GM13976 (cell line): Measurements from ENCODE around the gene BMP4.
"Not testable (repeated sequence)": the region's sequence is repeated elsewhere in the genome, so short reads cannot be mapped to it uniquely, and the experiment has no call there.

Experiments used
- DNase-seq: peaks from one replicate; pipeline ENCODE4 v3.0.0; 2012; ENCODE audit warnings: low spot score
- CTCF ChIP-seq: IDR thresholded peaks from 2 replicates; pipeline ENCODE4 v1.5.1; 2012; ENCODE audit warnings: borderline replicate concordance, mild to moderate bottlenecking; ENCODE audit not compliant: insufficient read depth; ENCODE audit errors: extremely low read depth, missing control alignments, control extremely low read depth
- in situ Hi-C: fragments of 300-500 bp; cut with MboI; formaldehyde crosslinking; loops from one replicate; pipeline ENCODE4 v1.12.0; 2022; ENCODE audit warnings: low sequenced_read_pairs, mixed read lengths, inconsistent platforms; ENCODE audit not compliant: unreplicated experiment

The BMP4 gene

GRCh38 chr14:53996041-53996440 is 39.4 kb upstream of the BMP4 start:
- DNase-seq, result no peak
- in situ Hi-C loops, result no loop called here
- no peak for TF ChIP-seq CTCF

- DNase-seq, result no peak
- no peak for TF ChIP-seq CTCF
- in situ Hi-C loops, result no loop called here
Observed at GRCh38 chr14:53993920-53994607, 37.4 kb upstream of the BMP4 start.

GRCh38 chr14:53990978-53991377 is 34.4 kb upstream of the BMP4 start:
- in situ Hi-C loops, result no loop called here
- no peak for TF ChIP-seq CTCF
- DNase-seq, result no peak

- DNase-seq, in situ Hi-C loops: not testable (repeated sequence)
Observed at GRCh38 chr14:53986718-53987117, 30.1 kb upstream of the BMP4 start.

GRCh38 chr14:53984958-53985357 is 28.3 kb upstream of the BMP4 start:
- in situ Hi-C loops, result not testable (repeated sequence)

GRCh38 chr14:53983112-53983511 is 26.5 kb upstream of the BMP4 start:
- DNase-seq, result no peak
- in situ Hi-C loops, result no loop called here
- TF ChIP-seq CTCF, result no peak

More at GRCh38 chr14:53984958-53985357, 28.3 kb upstream of the BMP4 start:
- DNase-seq, result not testable (repeated sequence)

- no peak for TF ChIP-seq CTCF
- in situ Hi-C loops, result no loop called here
- DNase-seq, result no peak
Observed at GRCh38 chr14:53982546-53982945, 25.9 kb upstream of the BMP4 start.
